Loucy (cell line): ENCODE results near the gene POTEJ.
"Not testable (repeated sequence)": the region's sequence is repeated elsewhere in the genome, so short reads cannot be mapped to it uniquely, and the experiment has no call there.

Experiments used
- H2AFZ ChIP-seq: fragments of 200-600 bp; sonication (generic); 2 replicates; pipeline ENCODE4 v1.6.0; 2016; ENCODE audit warnings: antibody characterized with exemption, mild to moderate bottlenecking, low read length, moderate library complexity
- H3F3A ChIP-seq: fragments of 200-600 bp; 2 replicates; pipeline ENCODE4 v1.6.0; 2016; ENCODE audit warnings: antibody characterized with exemption, low read depth, mild to moderate bottlenecking
- H3K27me3 ChIP-seq: fragments of 200-600 bp; sonication (generic); 2 replicates; pipeline ENCODE4 v1.6.1; 2014; ENCODE audit warnings: low read length, mild to moderate bottlenecking; ENCODE audit not compliant: insufficient read depth, poor library complexity, severe bottlenecking
- H3K36me3 ChIP-seq: fragments of 200-600 bp; sonication (generic); 2 replicates; pipeline ENCODE4 v1.6.1; 2016; ENCODE audit warnings: low read length; ENCODE audit not compliant: insufficient read depth
- H3K4me1 ChIP-seq: fragments of 200-600 bp; sonication (generic); 2 replicates; pipeline ENCODE4 v1.5.1; 2014; ENCODE audit warnings: low read length, mild to moderate bottlenecking; ENCODE audit not compliant: insufficient read depth, poor library complexity, severe bottlenecking
- H3K4me2 ChIP-seq: fragments of 200-600 bp; sonication (generic); 2 replicates; pipeline ENCODE4 v1.6.0; 2014; ENCODE audit warnings: antibody characterized with exemption, low read length, low read depth, mild to moderate bottlenecking; ENCODE audit not compliant: poor library complexity, severe bottlenecking
- H3K4me3 ChIP-seq: fragments of 200-600 bp; sonication (generic); 2 replicates; pipeline ENCODE4 v1.5.1; 2014; ENCODE audit warnings: low read length, mild to moderate bottlenecking, mixed read lengths; ENCODE audit not compliant: poor library complexity, severe bottlenecking
- H3K79me2 ChIP-seq: fragments of 200-600 bp; sonication (generic); 2 replicates; pipeline ENCODE4 v1.6.1; 2014; ENCODE audit warnings: low read length; ENCODE audit not compliant: insufficient read depth
- H3K9ac ChIP-seq: fragments of 200-600 bp; sonication (generic); 2 replicates; pipeline ENCODE4 v1.6.0; 2014; ENCODE audit warnings: mild to moderate bottlenecking, low read depth, low read length, moderate library complexity; ENCODE audit not compliant: poor library complexity, severe bottlenecking
- H3K9me2 ChIP-seq: fragments of 200-600 bp; sonication (generic); replicated peaks from 2 replicates; pipeline ENCODE4 v1.6.1; 2016; ENCODE audit warnings: low read depth, low read length, mixed read lengths
- H3K9me3 ChIP-seq: fragments of 200-600 bp; sonication (generic); 2 replicates; pipeline ENCODE4 v1.6.1; 2014; ENCODE audit warnings: mild to moderate bottlenecking, antibody characterized with exemption, low read length, low read depth; ENCODE audit not compliant: insufficient read depth
- H4K20me1 ChIP-seq: fragments of 200-600 bp; sonication (generic); 2 replicates; pipeline ENCODE4 v1.6.0; 2014; ENCODE audit warnings: antibody characterized with exemption, low read length, mild to moderate bottlenecking; ENCODE audit not compliant: insufficient read depth, poor library complexity, severe bottlenecking

The POTEJ gene

GRCh38 chr2:130594011-130594410 lies 17.2 kb upstream of the POTEJ start:
- H3K4me3 ChIP-seq, H3F3A ChIP-seq, H2AFZ ChIP-seq, H3K9me2 ChIP-seq, H4K20me1 ChIP-seq, H3K9me3 ChIP-seq, H3K9ac ChIP-seq, H3K27me3 ChIP-seq, H3K4me1 ChIP-seq, H3K79me2 ChIP-seq, H3K4me2 ChIP-seq, H3K36me3 ChIP-seq: not testable (repeated sequence)

DNA sequence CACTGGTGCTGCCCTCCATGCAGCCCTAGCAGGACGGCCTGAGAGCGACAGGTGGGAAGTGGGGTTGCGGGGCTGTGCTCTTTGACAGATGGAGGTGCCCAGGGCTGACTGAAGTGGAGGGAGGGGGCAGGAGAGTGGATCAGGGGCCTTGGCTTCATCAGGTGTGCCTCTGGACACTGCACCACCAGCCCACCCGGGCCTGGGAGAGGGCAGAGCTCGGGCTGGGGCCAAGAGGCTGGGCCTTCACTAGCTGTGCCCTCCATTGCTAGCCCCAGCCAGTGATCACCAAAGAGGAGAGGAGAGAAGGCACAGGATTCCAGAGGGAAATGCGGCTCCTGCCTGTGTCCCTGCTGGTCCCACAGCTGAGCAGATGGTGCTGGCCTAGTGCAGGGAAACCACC lies 14.5 kb upstream of the POTEJ start:
- H3K9ac ChIP-seq, H3K4me2 ChIP-seq, H3K79me2 ChIP-seq, H3K36me3 ChIP-seq, H3K9me2 ChIP-seq, H3K4me1 ChIP-seq, H2AFZ ChIP-seq, H3K27me3 ChIP-seq, H4K20me1 ChIP-seq, H3K9me3 ChIP-seq, H3K4me3 ChIP-seq, H3F3A ChIP-seq: not testable (repeated sequence)

GRCh38 chr2:130597994-130598393 lies 13.2 kb upstream of the POTEJ start:
- not testable (repeated sequence) for H3F3A ChIP-seq, H3K4me1 ChIP-seq, H2AFZ ChIP-seq, H3K27me3 ChIP-seq, H3K4me3 ChIP-seq, H3K4me2 ChIP-seq, H3K9me2 ChIP-seq, H3K9ac ChIP-seq, H3K79me2 ChIP-seq, H3K36me3 ChIP-seq, H3K9me3 ChIP-seq, H4K20me1 ChIP-seq

- H2AFZ ChIP-seq, H3K9ac ChIP-seq, H3K4me1 ChIP-seq, H3K27me3 ChIP-seq, H3K9me2 ChIP-seq, H3K9me3 ChIP-seq, H3K79me2 ChIP-seq, H3K36me3 ChIP-seq, H3K4me2 ChIP-seq, H3K4me3 ChIP-seq, H4K20me1 ChIP-seq, H3F3A ChIP-seq: not testable (repeated sequence)
Measured at GRCh38 chr2:130598463-130598862, 12.8 kb upstream of the POTEJ start.

- H2AFZ ChIP-seq, H3K27me3 ChIP-seq, H3K4me2 ChIP-seq, H3F3A ChIP-seq, H3K9ac ChIP-seq, H3K9me3 ChIP-seq, H3K79me2 ChIP-seq, H3K4me1 ChIP-seq, H3K36me3 ChIP-seq, H3K9me2 ChIP-seq, H4K20me1 ChIP-seq, H3K4me3 ChIP-seq: not testable (repeated sequence)
Measured at GRCh38 chr2:130599393-130599792, 11.8 kb upstream of the POTEJ start, which contains the start of gene CFC1. TSS of gene CFC1 (minus strand) at chr2:130599575. CDS start at chr2:130599287, 288 bp downstream.

DNA sequence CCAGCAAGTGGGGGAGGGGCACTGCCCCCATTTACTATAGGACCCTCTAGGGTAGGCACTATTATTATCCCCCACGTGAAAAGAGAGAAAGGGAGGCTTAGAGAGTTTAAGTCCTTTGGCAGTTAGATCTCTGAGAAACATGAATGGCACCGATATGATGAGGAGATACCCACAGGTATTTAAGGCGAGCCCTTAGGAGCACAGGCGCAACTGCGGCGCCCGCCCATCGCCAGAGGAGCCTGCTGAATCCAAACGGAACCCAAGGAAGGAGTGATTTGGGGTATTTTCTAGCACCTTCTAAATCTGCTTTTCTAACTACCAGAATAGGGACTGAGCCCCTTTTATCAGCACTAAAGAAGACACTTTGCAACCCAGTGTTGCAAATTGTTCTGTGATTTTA lies 11.3 kb upstream of the POTEJ start:
- not testable (repeated sequence) for H3K36me3 ChIP-seq, H3K4me1 ChIP-seq, H3K27me3 ChIP-seq, H3F3A ChIP-seq, H2AFZ ChIP-seq, H4K20me1 ChIP-seq, H3K9ac ChIP-seq, H3K4me2 ChIP-seq, H3K4me3 ChIP-seq, H3K9me2 ChIP-seq, H3K9me3 ChIP-seq, H3K79me2 ChIP-seq

DNA sequence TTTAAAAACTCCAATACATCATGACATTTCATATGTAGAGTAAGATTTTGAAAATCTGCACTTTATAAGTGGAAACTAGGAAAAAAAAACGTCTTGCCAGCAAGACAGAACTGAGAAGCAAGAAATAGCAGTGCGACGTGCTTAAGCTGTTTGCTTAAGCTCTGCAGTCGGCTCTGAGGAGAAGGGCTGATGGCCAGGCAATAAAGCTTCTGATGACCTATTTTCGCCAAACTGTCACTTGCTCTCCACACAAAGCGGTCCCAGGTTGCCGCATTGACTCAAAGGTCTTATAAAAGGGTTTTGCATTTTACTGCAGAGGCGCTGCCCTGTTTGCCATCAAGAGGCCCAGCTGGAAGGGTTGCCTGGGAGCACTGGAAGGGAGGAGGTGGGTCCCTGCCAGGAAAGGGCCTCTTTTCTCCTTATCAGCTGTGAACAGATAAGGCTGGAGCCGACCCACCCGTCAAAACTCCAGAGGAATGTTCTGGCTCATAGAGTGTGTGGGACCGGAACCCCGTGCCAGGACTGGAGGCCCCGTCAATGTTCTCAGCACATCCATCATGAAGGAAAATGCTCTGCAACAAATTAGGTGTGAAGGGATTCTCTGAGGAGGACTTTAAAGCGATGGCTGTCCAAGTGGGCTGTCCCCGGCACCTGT lies 9.5 kb upstream of the POTEJ start:
- H3K9me2 ChIP-seq = not testable (repeated sequence)

More for the DNA sequence above, 9.5 kb upstream of the POTEJ start:
- not testable (repeated sequence) for H3K27me3 ChIP-seq, H4K20me1 ChIP-seq, H3K79me2 ChIP-seq, H3K4me1 ChIP-seq, H2AFZ ChIP-seq, H3K4me3 ChIP-seq, H3K36me3 ChIP-seq, H3K9me3 ChIP-seq, H3K4me2 ChIP-seq, H3K9ac ChIP-seq, H3F3A ChIP-seq
